Activated CD4-positive, alpha-beta memory T cell treated with anti-CD3 and anti-CD28 coated beads for 36 hours (primary cell): ENCODE data around the gene HELQ. TPM values are rescaled to one million over a fixed set of nuclear protein-coding genes. Genes with fewer than 3 reads are reported as not detected.
"Not testable (repeated sequence)": the region's sequence is repeated elsewhere in the genome, so short reads cannot be mapped to it uniquely, and the experiment has no call there.

Source experiments
- CTCF ChIA-PET: fragments of 350-600 bp; sonication (Branson Sonifier 250); formaldehyde crosslinking; loops from one replicate; lab custom pipeline; 2021; ENCODE audit warnings: antibody characterized with exemption, inconsistent platforms; lab: Charles Lee
- POLR2A ChIA-PET: fragments of 350-600 bp; sonication (Branson Sonifier 250); formaldehyde crosslinking; loops from one replicate; lab custom pipeline; 2021; ENCODE audit warnings: antibody characterized with exemption; lab: Charles Lee
- DNase-seq: peaks from one replicate; pipeline ENCODE4 v3.0.0-alpha.2; 2020
- H3K27ac Mint-ChIP-seq: one replicate; pipeline ENCODE4 v1.8.0; 2021; ENCODE audit warnings: mixed read lengths
- H3K27me3 Mint-ChIP-seq: one replicate; pipeline ENCODE4 v1.8.0; 2021; ENCODE audit warnings: mixed read lengths
- H3K36me3 Mint-ChIP-seq: one replicate; pipeline ENCODE4 v1.8.0; 2021; ENCODE audit warnings: mixed read lengths
- H3K4me1 Mint-ChIP-seq: one replicate; pipeline ENCODE4 v1.8.0; 2021; ENCODE audit warnings: low read depth, mixed read lengths
- H3K4me3 Mint-ChIP-seq: one replicate; pipeline ENCODE4 v1.8.0; 2021; ENCODE audit warnings: mild to moderate bottlenecking, mixed read lengths
- H3K9me3 Mint-ChIP-seq: one replicate; pipeline ENCODE4 v1.8.0; 2021; ENCODE audit warnings: mixed read lengths
- intact Hi-C: fragments of 100-400 bp; cut with micrococcal nuclease; formaldehyde crosslinking; loops from one replicate; pipeline ENCODE4 v1.15.1; 2023
- total RNA-seq, 2 experiments: library from RNA; stranded (reverse); gene quantifications; one replicate each; pipeline ENCODE4 v1.2.3, GENCODE V29; 2021

Gene HELQ, protein sequence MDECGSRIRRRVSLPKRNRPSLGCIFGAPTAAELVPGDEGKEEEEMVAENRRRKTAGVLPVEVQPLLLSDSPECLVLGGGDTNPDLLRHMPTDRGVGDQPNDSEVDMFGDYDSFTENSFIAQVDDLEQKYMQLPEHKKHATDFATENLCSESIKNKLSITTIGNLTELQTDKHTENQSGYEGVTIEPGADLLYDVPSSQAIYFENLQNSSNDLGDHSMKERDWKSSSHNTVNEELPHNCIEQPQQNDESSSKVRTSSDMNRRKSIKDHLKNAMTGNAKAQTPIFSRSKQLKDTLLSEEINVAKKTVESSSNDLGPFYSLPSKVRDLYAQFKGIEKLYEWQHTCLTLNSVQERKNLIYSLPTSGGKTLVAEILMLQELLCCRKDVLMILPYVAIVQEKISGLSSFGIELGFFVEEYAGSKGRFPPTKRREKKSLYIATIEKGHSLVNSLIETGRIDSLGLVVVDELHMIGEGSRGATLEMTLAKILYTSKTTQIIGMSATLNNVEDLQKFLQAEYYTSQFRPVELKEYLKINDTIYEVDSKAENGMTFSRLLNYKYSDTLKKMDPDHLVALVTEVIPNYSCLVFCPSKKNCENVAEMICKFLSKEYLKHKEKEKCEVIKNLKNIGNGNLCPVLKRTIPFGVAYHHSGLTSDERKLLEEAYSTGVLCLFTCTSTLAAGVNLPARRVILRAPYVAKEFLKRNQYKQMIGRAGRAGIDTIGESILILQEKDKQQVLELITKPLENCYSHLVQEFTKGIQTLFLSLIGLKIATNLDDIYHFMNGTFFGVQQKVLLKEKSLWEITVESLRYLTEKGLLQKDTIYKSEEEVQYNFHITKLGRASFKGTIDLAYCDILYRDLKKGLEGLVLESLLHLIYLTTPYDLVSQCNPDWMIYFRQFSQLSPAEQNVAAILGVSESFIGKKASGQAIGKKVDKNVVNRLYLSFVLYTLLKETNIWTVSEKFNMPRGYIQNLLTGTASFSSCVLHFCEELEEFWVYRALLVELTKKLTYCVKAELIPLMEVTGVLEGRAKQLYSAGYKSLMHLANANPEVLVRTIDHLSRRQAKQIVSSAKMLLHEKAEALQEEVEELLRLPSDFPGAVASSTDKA
- total RNA-seq = 10 to 100 TPM in 1 of 2 experiments, 1 to 10 TPM in 1; 9.5 to 13.3 TPM

DNA sequence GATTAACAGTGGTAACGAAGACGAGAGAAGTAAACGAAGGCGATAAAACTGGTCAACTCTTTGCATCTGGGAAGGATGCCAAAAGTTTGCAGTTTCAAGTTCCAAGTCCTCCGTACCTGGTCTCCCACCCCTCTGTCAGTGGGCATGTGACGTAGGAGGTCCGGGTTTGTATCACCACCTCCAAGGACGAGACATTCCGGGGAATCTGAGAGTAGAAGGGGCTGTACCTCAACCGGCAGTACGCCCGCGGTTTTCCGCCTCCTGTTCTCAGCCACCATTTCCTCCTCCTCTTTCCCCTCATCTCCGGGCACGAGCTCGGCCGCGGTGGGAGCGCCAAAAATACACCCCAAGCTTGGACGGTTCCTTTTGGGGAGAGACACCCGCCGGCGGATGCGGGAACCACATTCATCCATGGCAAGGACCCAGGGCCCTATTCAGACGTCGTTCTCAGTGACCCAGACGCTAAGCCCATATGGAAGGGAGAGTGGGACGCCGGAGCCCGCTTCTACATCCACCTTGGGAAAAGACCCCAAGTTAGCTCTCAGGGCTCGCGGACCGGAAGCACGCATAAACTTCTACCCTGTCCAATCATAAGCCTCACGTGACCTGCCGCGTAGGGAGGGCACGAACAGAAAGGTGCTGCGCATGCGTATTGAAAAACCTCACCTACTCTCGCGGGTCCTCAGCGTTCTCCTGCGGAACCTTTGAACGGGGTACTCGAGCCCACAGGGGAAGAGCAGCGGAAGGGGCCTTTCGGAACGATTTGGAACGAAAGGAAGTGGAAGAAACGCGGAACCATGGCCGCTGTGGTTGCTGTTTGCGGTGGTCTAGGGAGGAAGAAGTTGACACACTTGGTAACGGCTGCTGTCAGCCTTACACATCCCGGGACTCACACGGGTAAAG is at the start of gene HELQ, which contains the start of gene MRPS18C:
TSS of gene HELQ (minus strand) at position 543 of the 903 bp plus-strand sequence. CDS start at position 413, 130 bp downstream.
TSS of gene MRPS18C (plus strand) at position 778 of the 903 bp plus-strand sequence. CDS start at position 798, 20 bp downstream.
- POLR2A ChIA-PET = interaction anchor here (0.7 to 2.0 kb wide), 5 partner anchors 18 to 236 kb away, joined by 3 to 14 read pairs (median 3); partner anchors contain the start of gene COQ2
- H3K27me3 Mint-ChIP-seq = peaks cover 2% of the 10 kb centered on the region
- peak; percentile 98 for DNase-seq
- CTCF ChIA-PET = interaction anchor here (0.8 to 2.0 kb wide), 9 partner anchors 13 to 551 kb away, joined by 3 to 7 read pairs (median 3); partner anchors contain the start of genes COPS4 and COQ2
- peaks cover 44% of the 10 kb centered on the region for H3K4me1 Mint-ChIP-seq
- peak within 1 kb of the TSS; percentile 100 for H3K4me3 Mint-ChIP-seq
- intact Hi-C loops = loop anchor here (1.0 to 5.0 kb wide), 10 partner anchors 30 to 1081 kb away; partner anchors contain the start of genes ABRAXAS1, COPS4, COQ2 and ENOPH1
- peak within 1 kb of the TSS; percentile 100 for H3K27ac Mint-ChIP-seq
- H3K36me3 Mint-ChIP-seq = peaks cover 50% of the 10 kb centered on the region
- H3K9me3 Mint-ChIP-seq = no peaks in the 10 kb centered on the region

DNA sequence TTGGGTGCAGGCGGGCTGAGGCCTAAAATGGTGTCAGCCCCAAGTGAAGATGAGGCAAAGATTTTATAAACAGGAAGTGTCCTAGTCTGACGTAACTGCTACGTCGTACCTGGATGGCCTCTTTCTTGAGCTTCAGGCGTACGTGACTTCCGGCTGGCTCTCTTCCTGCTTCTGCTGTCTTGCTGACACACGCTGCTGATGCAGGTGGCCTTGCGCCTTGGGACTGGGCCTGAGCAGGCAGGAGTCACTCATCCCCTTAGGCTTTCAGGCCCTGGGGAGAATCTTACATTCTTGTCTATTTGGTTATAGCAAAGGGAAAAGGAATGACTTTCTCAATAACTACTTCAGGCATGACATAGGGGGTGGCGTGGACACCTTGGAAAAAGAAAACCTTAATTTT is 49.4 kb upstream of the HELQ start:
- intact Hi-C loops = loop anchor here (5.0 kb wide), 1 partner anchor 82 kb away; no protein-coding TSS in a partner anchor
- Mint-ChIP-seq H3K27me3 (no peaks in the 10 kb centered on the region), H3K4me1 (peaks cover 8% of the 10 kb centered on the region), H3K36me3 (no peaks in the 10 kb centered on the region), H3K27ac (no peak overlapping the region), H3K4me3 (no peak overlapping the region), H3K9me3 (no peaks in the 10 kb centered on the region)
- DNase-seq = no peak
- ChIA-PET CTCF (interaction anchor here (1.2 to 1.5 kb wide), 2 partner anchors 134 to 140 kb away, joined by 3 to 5 read pairs; no protein-coding TSS in a partner anchor), POLR2A (interaction anchor here (0.5 kb wide), 1 partner anchor 42 kb away, joined by 4 read pairs; no protein-coding TSS in a partner anchor)

DNA sequence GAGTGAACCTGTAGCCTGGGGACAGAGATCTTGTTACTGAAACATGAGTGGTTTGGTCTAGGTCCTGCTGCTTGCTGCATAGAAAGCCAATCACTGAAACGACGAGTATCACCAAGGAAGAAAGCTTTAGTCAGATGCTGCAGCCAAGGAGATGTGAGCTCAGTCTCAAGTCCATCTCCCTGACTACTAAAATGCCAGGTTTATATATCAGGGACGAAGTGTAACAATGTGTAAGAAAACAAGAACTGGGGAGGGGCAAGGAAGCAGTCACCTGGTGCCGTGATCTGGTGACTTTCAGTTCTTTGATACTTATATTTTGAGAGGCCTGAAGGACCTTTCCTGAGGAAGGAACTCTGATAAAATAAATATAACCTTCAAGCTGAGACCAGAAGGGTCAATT is 48.9 kb upstream of the HELQ start:
- POLR2A ChIA-PET = interaction anchor here (0.5 kb wide), 1 partner anchor 43 kb away, joined by 4 read pairs; no protein-coding TSS in a partner anchor
- H3K4me3 Mint-ChIP-seq = no peak overlapping the region

DNA sequence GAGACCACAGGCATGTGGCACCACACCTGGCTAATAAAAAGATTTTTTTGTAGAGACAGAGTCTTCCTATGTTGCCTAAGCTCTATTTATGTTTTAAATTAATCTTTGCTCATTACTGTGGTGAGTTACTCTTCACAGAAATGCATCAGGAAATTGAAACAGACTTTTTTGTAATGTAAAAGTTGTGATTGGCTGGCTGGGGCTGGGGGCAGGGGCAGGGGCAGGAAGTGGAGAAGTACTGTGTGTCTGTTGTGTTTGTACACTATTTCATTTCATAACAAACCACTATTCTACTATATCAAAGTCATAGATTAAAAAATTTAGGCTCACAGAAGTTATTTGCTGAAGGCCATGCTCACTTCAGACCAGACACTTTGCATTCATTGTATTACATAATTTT is 48.4 kb upstream of the HELQ start:
- intact Hi-C loops = no loop called here
- Mint-ChIP-seq H3K27me3 (no peaks in the 10 kb centered on the region), H3K4me3 (no peak overlapping the region), H3K9me3 (no peaks in the 10 kb centered on the region), H3K4me1 (peaks cover 8% of the 10 kb centered on the region), H3K27ac (no peak overlapping the region), H3K36me3 (no peaks in the 10 kb centered on the region)
- POLR2A ChIA-PET = no interaction called here
- CTCF ChIA-PET = interaction anchor here (1.5 to 2.4 kb wide), 2 partner anchors 13 to 141 kb away, joined by 5 to 8 read pairs; no protein-coding TSS in a partner anchor
- peak; percentile 41 for DNase-seq

More for the DNA sequence above, 48.9 kb upstream of the HELQ start:
- Mint-ChIP-seq H3K36me3 (no peaks in the 10 kb centered on the region), H3K27me3 (no peaks in the 10 kb centered on the region), H3K27ac (peak overlapping the region; percentile 28), H3K4me1 (peaks cover 8% of the 10 kb centered on the region), H3K9me3 (no peaks in the 10 kb centered on the region)
- CTCF ChIA-PET = interaction anchor here (1.2 to 2.4 kb wide), 3 partner anchors 13 to 140 kb away, joined by 3 to 8 read pairs (median 5); no protein-coding TSS in a partner anchor
- DNase-seq = no peak
- intact Hi-C loops = no loop called here

DNA sequence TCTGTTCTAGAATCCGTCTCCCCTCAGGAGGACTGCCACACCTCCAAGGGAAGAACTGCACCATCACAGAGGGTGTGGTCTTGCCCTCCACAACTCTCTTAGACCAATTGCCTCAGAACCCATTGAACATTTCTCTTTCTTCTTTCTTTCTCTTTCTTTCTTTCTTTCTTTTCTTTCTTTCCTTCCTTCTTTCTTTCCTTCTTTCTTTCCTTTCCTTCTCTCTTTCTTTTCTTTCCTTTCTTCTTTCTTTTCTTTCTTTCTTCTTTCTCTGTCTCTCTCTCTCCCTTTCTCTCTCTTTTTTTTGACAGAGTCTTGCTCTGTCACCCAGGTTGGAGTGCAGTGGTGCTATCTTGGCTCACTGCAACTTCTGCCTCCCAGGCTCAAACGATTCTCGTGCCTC is 46.0 kb upstream of the HELQ start:
- intact Hi-C loops, POLR2A ChIA-PET, H3K27ac Mint-ChIP-seq, H3K36me3 Mint-ChIP-seq, H3K27me3 Mint-ChIP-seq, CTCF ChIA-PET, H3K4me1 Mint-ChIP-seq, H3K9me3 Mint-ChIP-seq, H3K4me3 Mint-ChIP-seq, DNase-seq: not testable (repeated sequence)

DNA sequence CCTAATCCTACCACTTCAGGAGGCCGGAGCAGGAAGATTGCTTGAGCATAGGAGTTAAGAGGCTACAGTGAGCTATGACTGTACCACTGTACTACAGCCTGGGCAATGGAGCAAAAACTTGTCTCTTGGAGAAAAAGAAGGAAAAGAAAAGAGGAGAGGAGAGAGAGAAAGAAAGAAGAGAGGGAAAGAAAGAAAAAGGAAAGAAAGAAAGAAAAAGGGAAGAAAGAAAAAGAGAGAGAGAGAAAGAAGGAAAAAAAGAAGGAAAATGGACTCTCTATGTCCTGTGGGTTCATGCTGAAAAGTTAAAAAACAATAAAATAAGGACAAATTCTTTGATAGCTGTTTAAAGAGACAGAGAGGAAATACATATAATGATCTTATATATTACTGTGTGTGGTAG is 42.6 kb upstream of the HELQ start:
- CTCF ChIA-PET = interaction anchor here (0.8 kb wide), 1 partner anchor 11 kb away, joined by 6 read pairs; no protein-coding TSS in a partner anchor

DNA sequence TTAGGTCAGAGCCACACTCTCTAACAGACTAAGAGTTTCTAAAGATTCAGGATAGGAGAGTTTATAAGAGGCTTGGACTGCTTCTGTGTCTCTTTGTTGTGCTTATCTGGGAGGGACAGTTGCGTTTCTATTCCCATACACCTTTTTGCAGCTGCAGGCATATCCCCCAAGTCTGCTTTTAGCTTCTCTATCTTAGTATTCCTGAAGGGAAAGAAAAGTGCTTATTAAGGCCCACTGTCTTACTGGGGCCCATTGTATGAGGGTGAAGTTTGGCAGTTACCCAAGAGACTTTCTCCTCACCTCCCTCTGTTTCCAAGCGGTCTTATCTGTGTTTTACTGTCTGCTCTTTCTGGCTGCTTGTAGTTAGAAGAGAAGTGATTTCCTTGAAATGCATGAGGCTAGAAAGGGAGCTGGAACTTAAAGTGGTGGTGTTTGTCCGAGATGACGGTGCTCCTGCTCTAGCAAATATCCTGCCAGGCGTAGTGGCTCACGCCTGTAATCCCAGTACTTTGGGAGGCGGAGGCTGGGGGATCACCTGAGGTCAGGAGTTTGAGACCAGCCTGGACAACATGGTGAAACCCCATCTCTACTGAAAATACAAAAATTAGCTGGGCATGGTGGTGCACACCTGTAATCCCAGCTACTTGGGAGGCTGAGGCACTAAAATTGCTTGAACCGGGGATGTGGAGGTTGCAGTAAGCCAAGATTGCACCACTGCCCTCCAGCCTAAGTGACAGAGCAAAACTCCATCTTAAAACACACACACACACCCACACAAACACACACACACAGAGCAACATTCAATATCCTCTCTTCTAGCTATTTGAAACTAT is 40.7 kb upstream of the HELQ start:
- H3K36me3 Mint-ChIP-seq, DNase-seq, H3K4me3 Mint-ChIP-seq, POLR2A ChIA-PET, H3K4me1 Mint-ChIP-seq, H3K9me3 Mint-ChIP-seq, H3K27me3 Mint-ChIP-seq, H3K27ac Mint-ChIP-seq, intact Hi-C loops: not testable (repeated sequence)
- CTCF ChIA-PET = interaction anchor here (1.1 kb wide), 1 partner anchor 12 kb away, joined by 4 read pairs; no protein-coding TSS in a partner anchor

More for the DNA sequence above, 42.6 kb upstream of the HELQ start:
- Mint-ChIP-seq H3K27ac (no peak overlapping the region), H3K27me3 (no peaks in the 10 kb centered on the region), H3K36me3 (no peaks in the 10 kb centered on the region), H3K4me1 (no peaks in the 10 kb centered on the region), H3K4me3 (no peak overlapping the region), H3K9me3 (no peaks in the 10 kb centered on the region)
- POLR2A ChIA-PET = interaction anchor here (1.4 to 1.5 kb wide), 2 partner anchors 13 to 38 kb away, joined by 3 to 4 read pairs; partner anchors contain the start of genes ABRAXAS1 and GPAT3
- intact Hi-C loops = no loop called here
- no peak for DNase-seq

DNA sequence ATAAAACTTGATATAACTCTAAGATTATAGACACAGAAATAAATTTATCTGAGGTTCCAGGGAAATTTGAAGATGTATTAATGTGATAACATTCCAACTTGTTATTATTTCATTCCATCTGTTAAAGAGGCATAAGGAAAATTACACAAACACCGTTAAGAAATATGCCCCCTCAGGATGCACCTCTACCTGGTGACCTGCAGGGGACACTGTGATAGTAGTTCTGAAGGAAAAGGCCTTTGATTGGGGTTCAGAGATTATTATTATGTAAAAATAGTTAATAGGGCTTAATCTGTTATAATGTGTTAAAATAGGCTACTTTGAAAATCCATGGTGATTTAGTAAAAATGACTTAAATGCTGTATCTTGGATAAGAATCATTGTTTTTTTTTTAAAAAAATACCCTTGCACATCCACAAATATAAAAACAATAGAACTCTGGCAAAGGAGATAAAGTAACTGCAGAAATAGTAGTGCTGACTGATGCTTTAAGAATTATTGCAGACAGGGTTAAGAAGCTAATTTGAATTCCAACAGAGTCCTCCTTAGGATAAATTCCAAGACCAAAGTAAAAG is 35.3 kb upstream of the HELQ start:
- DNase-seq = no peak
- no peaks in the 10 kb centered on the region for H3K9me3 Mint-ChIP-seq
- ChIA-PET CTCF (interaction anchor here (1.0 to 3.7 kb wide), 8 partner anchors 12 to 1038 kb away, joined by 3 to 29 read pairs (median 6); partner anchors contain the start of gene GPAT3), POLR2A (no interaction called here)
- no peaks in the 10 kb centered on the region for H3K36me3 Mint-ChIP-seq
- no peak overlapping the region for H3K4me3 Mint-ChIP-seq
- intact Hi-C loops = loop anchor here (1.0 kb wide), 1 partner anchor 149 kb away; no protein-coding TSS in a partner anchor
- peaks cover 4% of the 10 kb centered on the region for H3K4me1 Mint-ChIP-seq
- no peaks in the 10 kb centered on the region for H3K27me3 Mint-ChIP-seq
- H3K27ac Mint-ChIP-seq = no peak overlapping the region

DNA sequence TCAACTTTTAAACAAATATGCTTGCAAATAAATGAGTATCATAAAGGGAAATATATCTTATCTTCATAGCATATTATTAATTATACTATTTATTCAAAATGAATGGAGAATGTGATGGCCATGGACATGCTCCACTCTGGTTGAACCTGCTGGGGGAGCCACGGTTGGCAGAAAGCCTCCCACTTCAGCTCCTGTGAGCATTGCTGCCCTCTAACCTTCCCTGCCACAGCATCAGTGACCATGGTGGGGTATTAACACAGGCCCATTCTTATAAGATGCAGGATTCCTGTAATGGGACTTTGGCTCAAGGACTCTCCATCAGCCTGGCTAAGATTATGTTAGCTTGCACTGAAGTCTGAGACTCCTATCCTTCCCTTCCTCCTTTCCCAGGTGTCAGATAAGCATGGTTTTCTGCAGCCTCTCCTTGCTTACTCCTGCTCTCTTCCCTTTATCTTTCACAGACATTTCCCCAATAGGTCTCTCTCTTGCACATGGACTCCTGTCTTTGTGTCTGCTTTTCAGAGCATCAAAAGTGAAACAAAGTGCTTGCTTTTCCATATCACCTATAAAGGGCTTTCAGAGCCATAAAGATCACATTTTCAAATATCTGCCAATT is 34.2 kb upstream of the HELQ start:
- ChIA-PET POLR2A (no interaction called here), CTCF (interaction anchor here (0.6 to 3.7 kb wide), 6 partner anchors 14 to 450 kb away, joined by 3 to 29 read pairs (median 4); no protein-coding TSS in a partner anchor)
- Mint-ChIP-seq H3K36me3 (no peaks in the 10 kb centered on the region), H3K9me3 (no peaks in the 10 kb centered on the region), H3K4me3 (no peak overlapping the region), H3K27me3 (no peaks in the 10 kb centered on the region), H3K27ac (no peak overlapping the region), H3K4me1 (peaks cover 5% of the 10 kb centered on the region)
- intact Hi-C loops = loop anchor here (10.0 kb wide), 1 partner anchor 135 kb away; no protein-coding TSS in a partner anchor
- DNase-seq = no peak
